K562 (cell line): ENCODE data around the gene ZNF738. TPM values are rescaled to one million over a fixed set of nuclear protein-coding genes. Genes with fewer than 3 reads are reported as not detected.

ENCODE experiments used
- AFF4 ChIP-seq: sonication (generic); formaldehyde crosslinking; IDR thresholded peaks from 2 replicates; pipeline ENCODE4 v1.8.0; 2023; ENCODE audit warnings: mild to moderate bottlenecking, missing genetic modification reagents
- ARID1B ChIP-seq: fragments of 450-650 bp; IDR thresholded peaks from 2 replicates; pipeline ENCODE4 v1.6.1; 2016; ENCODE audit warnings: antibody characterized with exemption, mild to moderate bottlenecking, inconsistent platforms
- BHLHE40 ChIP-seq: IDR thresholded peaks from 2 replicates; pipeline ENCODE4 v1.6.1; 2011; ENCODE audit warnings: low read length, improper control_type of control experiment
- DDX20 ChIP-seq: fragments of 450-650 bp; IDR thresholded peaks from 2 replicates; pipeline ENCODE4 v1.6.1; 2016; ENCODE audit warnings: missing genetic modification characterization, low read depth, mild to moderate bottlenecking, missing compliant biosample characterization, moderate library complexity
- GABPB2 ChIP-seq: fragments of 250-450 bp; sonication (Bioruptor Pico); conservative IDR thresholded peaks from 2 replicates; pipeline ENCODE4 v1.5.1; 2021; ENCODE audit warnings: mild to moderate bottlenecking
- GMEB1 ChIP-seq: fragments of 250-450 bp; sonication (Bioruptor Pico); IDR thresholded peaks from 2 replicates; pipeline ENCODE4 v1.4.0; 2020; ENCODE audit warnings: mild to moderate bottlenecking
- HDAC2 ChIP-seq: fragments of 450-650 bp; IDR thresholded peaks from 2 replicates; pipeline ENCODE4 v1.6.1; 2016; ENCODE audit warnings: mild to moderate bottlenecking
- KAT8 ChIP-seq: fragments of 450-650 bp; IDR thresholded peaks from 2 replicates; pipeline ENCODE4 v1.6.1; 2016; ENCODE audit warnings: low read depth, mild to moderate bottlenecking
- L3MBTL2 ChIP-seq: fragments of 450-650 bp; IDR thresholded peaks from 2 replicates; pipeline ENCODE4 v1.6.1; 2016; ENCODE audit warnings: mild to moderate bottlenecking, moderate library complexity
- MEF2A ChIP-seq: IDR thresholded peaks from 2 replicates; pipeline ENCODE4 v1.6.1; 2011; ENCODE audit warnings: low read depth, mild to moderate bottlenecking, low read length, moderate library complexity; ENCODE audit not compliant: control insufficient read depth
- NCOA1 ChIP-seq: fragments of 450-650 bp; IDR thresholded peaks from 2 replicates; pipeline ENCODE4 v1.6.1; 2016; ENCODE audit warnings: low read depth
- PHF8 ChIP-seq: fragments of 200-600 bp; sonication (generic); IDR thresholded peaks from 2 replicates; pipeline ENCODE4 v1.6.1; 2012; ENCODE audit warnings: mixed run types, mild to moderate bottlenecking, inconsistent platforms, low read length, moderate library complexity, borderline replicate concordance
- RB1 ChIP-seq: fragments of 450-650 bp; IDR thresholded peaks from 2 replicates; pipeline ENCODE4 v1.6.1; 2017; ENCODE audit warnings: low read depth, mild to moderate bottlenecking
- RBM14 ChIP-seq: fragments of 200-400 bp; formaldehyde crosslinking; IDR thresholded peaks from 2 replicates; pipeline ENCODE4 v1.6.1; 2018; ENCODE audit warnings: low read depth, mild to moderate bottlenecking, low read length, moderate library complexity, borderline replicate concordance; ENCODE audit not compliant: insufficient read depth
- SAFB2 ChIP-seq: fragments of 200-400 bp; formaldehyde crosslinking; IDR thresholded peaks from 2 replicates; pipeline ENCODE4 v1.6.1; 2018; ENCODE audit warnings: borderline replicate concordance, low read length, low read depth, moderate library complexity; ENCODE audit not compliant: severe bottlenecking
- SMARCA4 ChIP-seq: fragments of 450-650 bp; IDR thresholded peaks from 2 replicates; pipeline ENCODE4 v1.6.1; 2016
- SRSF3 ChIP-seq: fragments of 200-400 bp; formaldehyde crosslinking; IDR thresholded peaks from 2 replicates; pipeline ENCODE4 v1.6.1; 2016; ENCODE audit warnings: mild to moderate bottlenecking, low read length, moderate library complexity; ENCODE audit not compliant: insufficient read depth
- TEAD4 ChIP-seq, 2 experiments: sonication (generic) in 1 of 2; formaldehyde crosslinking in 1 of 2; IDR thresholded peaks; 2 replicates each; pipeline versions ENCODE4 v1.6.1 to v1.8.0; 2012 to 2022; ENCODE audit warnings: borderline replicate concordance in 1 of 2, inconsistent platforms in 1 of 2, low read length in 1 of 2, mild to moderate bottlenecking in 1 of 2, missing genetic modification reagents in 1 of 2
- ZNF146 ChIP-seq: IDR thresholded peaks from one replicate; pipeline ENCODE4 v1.6.1; 2018; ENCODE audit warnings: missing compliant biosample characterization; ENCODE audit not compliant: unreplicated experiment
- ZNF232 ChIP-seq: sonication (generic); formaldehyde crosslinking; IDR thresholded peaks from 2 replicates; pipeline ENCODE4 v1.8.0; 2022; ENCODE audit warnings: mild to moderate bottlenecking, missing genetic modification reagents
- ZNF311 ChIP-seq: fragments of 250-450 bp; sonication (Bioruptor Pico); IDR thresholded peaks from 2 replicates; pipeline ENCODE4 v1.4.0; 2020; ENCODE audit warnings: mild to moderate bottlenecking, moderate library complexity
- ZNF584 ChIP-seq: fragments of 200-800 bp; sonication (Bioruptor generic); IDR thresholded peaks from 2 replicates; pipeline ENCODE4 v1.6.1; 2016; ENCODE audit warnings: low read depth, mild to moderate bottlenecking, missing genetic modification characterization, missing compliant biosample characterization
- polyA plus RNA-seq, 8 experiments: library from polyadenylated mRNA; depleted of rRNA in 4 of 8; stranded (reverse) in 5 of 8; unstranded in 3 of 8; fragments of >200 nt; fragmentation: Nextera tagmentation in 2 of 8; fragmentation: Illumina TruSeq in 1 of 8; extraction: Ambion mirVana in 2 of 8; extraction: Trizol in 1 of 8; gene quantifications; 2 replicates each; pipeline versions ENCODE4 v1.2.1 to v1.2.3, GENCODE V29; 2011 to 2014; ENCODE audit warnings: inconsistent platforms in 1 of 8, missing spikeins in 1 of 8
- total RNA-seq, 7 experiments: library from RNA; depleted of rRNA in 6 of 7; stranded (reverse); fragments of >200 nt in 6 of 7; fragmentation: Illumina TruSeq in 2 of 7; extraction: Trizol in 2 of 7; gene quantifications; 2 replicates each; pipeline versions ENCODE4 v1.2.1 to v1.2.3, GENCODE V29; 2011 to 2021; ENCODE audit warnings: low replicate concordance in 1 of 7

ZNF738 gene
- total and polyA plus RNA-seq, 9 of the 15 experiments (the other 6 are each of a cell fraction or from before 2014, with no cell fraction given), result 5.6 to 15.0 (median 8.6) TPM

GRCh38 chr19:21328885-21329605 lies 29.8 kb upstream of the ZNF738 start, which contains the start of gene ZNF708 (continued):
- no peak for TF ChIP-seq GMEB1 (CRISPR knock-in tag)
- TF ChIP-seq BHLHE40, result 0 out of 2 replicates have a peak, but pooled peaks have one; percentile 9
- no peak for TF ChIP-seq ZNF232 (CRISPR knock-in tag)
- 0 out of 2 replicates have a peak, but pooled peaks have one; percentile 25 for TF ChIP-seq KAT8
- no peak for TF ChIP-seq RBM14
- peak; percentile 27; the same call in 1 of the 2 replicates for TF ChIP-seq RB1
- no peak for TF ChIP-seq TEAD4 (IDR thresholded peaks at IDR 0.05; ENCODE audit: low read length)
- no peak for TF ChIP-seq TEAD4 (CRISPR knock-in tag; IDR thresholded peaks at IDR 0.05; ENCODE audit: borderline replicate concordance)
- no peak for TF ChIP-seq ZNF584 (CRISPR knock-in tag)
- peak; percentile 56 for TF ChIP-seq L3MBTL2
- TF ChIP-seq MEF2A, result no peak
- no peak for TF ChIP-seq SRSF3
- TF ChIP-seq HDAC2, result no peak
- no peak for TF ChIP-seq NCOA1
- TF ChIP-seq SAFB2, result no peak
- TF ChIP-seq SMARCA4, result no peak
- TF ChIP-seq PHF8, result peak; percentile 92
- TF ChIP-seq GABPB2 (CRISPR knock-in tag), result no peak
- no peak for TF ChIP-seq DDX20 (tag)
- TF ChIP-seq ZNF146 (CRISPR knock-in tag), result no peak
- no peak for TF ChIP-seq AFF4 (CRISPR knock-in tag)
- TF ChIP-seq ZNF311 (CRISPR knock-in tag), result no peak
- TF ChIP-seq ARID1B, result no peak
